AG10803 (cell line): ENCODE data around the gene OPA3.

ENCODE experiments used
- DNase-seq: peaks from one replicate; pipeline ENCODE4 v3.0.0; 2010; ENCODE audit warnings: low read depth
- H3K4me3 ChIP-seq: 2 replicates; pipeline ENCODE4 v1.5.1; 2011; ENCODE audit warnings: mild to moderate bottlenecking, low read length, control low read depth
- CTCF ChIP-seq: conservative IDR thresholded peaks from 2 replicates; pipeline ENCODE4 v1.5.1; 2011; ENCODE audit warnings: mild to moderate bottlenecking, low read length, control low read depth, inconsistent platforms

The OPA3 gene

GRCh38 chr19:45547211-45547770, 37.3 kb downstream of the OPA3 start:
- DNase-seq: no peak
- TF ChIP-seq CTCF: no peak
- H3K4me3 ChIP-seq: no peak overlapping the region

- no peak overlapping the region for H3K4me3 ChIP-seq
- no peak for DNase-seq
- TF ChIP-seq CTCF: no peak
Observed at GRCh38 chr19:45542234-45542668, 42.4 kb downstream of the OPA3 start.

- TF ChIP-seq CTCF: no peak
- DNase-seq: no peak
- no peak overlapping the region for H3K4me3 ChIP-seq
Observed at GRCh38 chr19:45539459-45539858, 45.1 kb downstream of the OPA3 start.

GRCh38 chr19:45531349-45531748, 53.3 kb downstream of the OPA3 start:
- H3K4me3 ChIP-seq: no peak overlapping the region
- DNase-seq: no peak
- no peak for TF ChIP-seq CTCF

GRCh38 chr19:45529420-45529785, 55.2 kb downstream of the OPA3 start:
- no peak for DNase-seq
- no peak overlapping the region for H3K4me3 ChIP-seq
- TF ChIP-seq CTCF: no peak

- H3K4me3 ChIP-seq: no peak overlapping the region
- no peak for DNase-seq
- no peak for TF ChIP-seq CTCF
Observed at GRCh38 chr19:45528744-45529419, 55.7 kb downstream of the OPA3 start.

- no peak overlapping the region for H3K4me3 ChIP-seq
- no peak for TF ChIP-seq CTCF
- DNase-seq: peak; percentile 43
Observed at GRCh38 chr19:45528149-45528743, 56.4 kb downstream of the OPA3 start.
